HepG2 (cell line): ENCODE data around the gene SEPHS2.

ENCODE experiments used
- CBX5 ChIP-seq: sonication (generic); formaldehyde crosslinking; IDR thresholded peaks from 2 replicates; pipeline ENCODE4 v1.4.0; 2020; ENCODE audit warnings: missing genetic modification reagents, borderline replicate concordance
- EHMT2 ChIP-seq: fragments of 200-600 bp; sonication (generic); IDR thresholded peaks from 2 replicates; pipeline ENCODE4 v1.7.0; 2017; ENCODE audit warnings: antibody characterized with exemption, low read depth, low read length, borderline replicate concordance
- EZH2 ChIP-seq: conservative IDR thresholded peaks from 2 replicates; pipeline ENCODE4 v1.6.1; 2012; ENCODE audit warnings: mild to moderate bottlenecking, low read depth, low read length, moderate library complexity
- FOXP1 ChIP-seq, 2 experiments: fragments of 450-650 bp in 1 of 2; IDR thresholded peaks; 2 replicates each; pipeline ENCODE4 v1.6.1; 2017 to 2018; ENCODE audit warnings: antibody characterized with exemption in 1 of 2
- GTF2F1 ChIP-seq: fragments of 150-350 bp; IDR thresholded peaks from 2 replicates; pipeline ENCODE4 v1.6.1; 2014; ENCODE audit warnings: low read length
- HNRNPH1 ChIP-seq: fragments of 200-400 bp; formaldehyde crosslinking; optimal IDR thresholded peaks from 2 replicates; pipeline ENCODE3; 2017; ENCODE audit warnings: mild to moderate bottlenecking, low read depth, low read length
- MLLT10 ChIP-seq: sonication (generic); formaldehyde crosslinking; IDR thresholded peaks from 2 replicates; pipeline ENCODE4 v1.4.0; 2020; ENCODE audit warnings: missing genetic modification reagents
- RBM39 ChIP-seq: fragments of 200-400 bp; formaldehyde crosslinking; IDR thresholded peaks from one replicate; pipeline ENCODE4 v1.6.1; 2018; ENCODE audit warnings: antibody characterized with exemption, mild to moderate bottlenecking, low read depth, low read length; ENCODE audit not compliant: poor library complexity, severe bottlenecking
- TAF1 ChIP-seq: sonication (generic); formaldehyde crosslinking; IDR thresholded peaks from 2 replicates; pipeline ENCODE4 v1.4.0; 2020; ENCODE audit warnings: missing genetic modification reagents
- ZNF282 ChIP-seq: fragments of 450-650 bp; IDR thresholded peaks from 2 replicates; pipeline ENCODE4 v1.6.1; 2018; ENCODE audit not compliant: partially characterized antibody
- ZNF460 ChIP-seq: sonication (generic); formaldehyde crosslinking; IDR thresholded peaks from 2 replicates; pipeline ENCODE4 v1.5.1; 2020; ENCODE audit warnings: missing genetic modification reagents, mild to moderate bottlenecking, borderline replicate concordance
- ZNF549 ChIP-seq: sonication (generic); formaldehyde crosslinking; IDR thresholded peaks from 2 replicates; pipeline ENCODE4 v1.5.0; 2020; ENCODE audit warnings: missing genetic modification reagents
- TF ChIP-seq, protein P1 (sequence below), 2 experiments: sonication (generic) in 1 of 2; formaldehyde crosslinking in 1 of 2; IDR thresholded peaks; 2 replicates each; pipeline versions ENCODE4 v1.5.1 to v1.6.1; 2011 to 2020; ENCODE audit warnings: borderline replicate concordance in 1 of 2, low read depth in 1 of 2, low read length in 1 of 2, mild to moderate bottlenecking in 1 of 2, missing genetic modification reagents in 1 of 2, moderate library complexity in 1 of 2

DNA sequence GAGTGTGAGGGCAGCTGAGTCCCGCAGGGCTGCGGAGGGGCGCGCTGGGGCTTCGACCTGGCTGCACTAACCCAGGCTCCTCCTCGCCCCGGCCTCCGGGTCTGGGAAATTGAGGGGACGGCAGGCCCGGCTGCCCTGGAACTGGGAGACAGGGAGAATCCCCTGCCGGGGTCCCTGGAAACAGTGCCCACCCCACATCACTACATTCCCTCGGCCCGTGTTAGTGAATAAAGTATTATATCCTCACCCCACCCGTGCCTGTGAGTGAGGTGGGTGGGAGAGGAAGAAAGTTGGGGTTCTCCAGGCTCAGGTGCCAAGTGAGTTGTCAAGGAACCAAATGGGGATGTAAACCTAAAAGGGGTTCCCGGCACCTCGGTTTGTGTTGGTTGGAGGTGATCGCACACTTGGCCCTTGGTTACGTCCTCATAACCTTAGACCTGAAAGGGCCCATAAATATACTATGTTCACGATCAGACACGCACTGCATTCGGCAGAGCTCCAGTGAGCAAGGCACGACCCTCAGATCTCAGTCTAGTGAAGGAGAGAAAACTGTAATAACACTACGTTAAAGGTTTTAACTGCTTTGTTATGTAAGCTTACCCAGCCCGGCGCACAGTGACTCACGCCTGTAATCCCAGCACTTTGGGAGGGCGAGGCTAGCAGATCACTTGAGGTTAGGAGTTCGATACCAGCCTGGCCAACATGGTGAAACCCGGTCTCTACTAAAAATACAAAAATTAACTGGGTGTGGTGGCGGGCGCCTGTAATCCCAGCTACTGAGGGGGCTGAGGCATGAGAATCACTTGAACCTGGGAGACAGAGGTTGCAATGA lies 27.1 kb downstream of the SEPHS2 start:
- TF ChIP-seq ZNF549 (CRISPR knock-in tag) (no peak), MLLT10 (CRISPR knock-in tag) (no peak), FOXP1 (IDR thresholded peaks at IDR 0.05) (no peak), FOXP1 (CRISPR knock-in tag; IDR thresholded peaks at IDR 0.05) (no peak), CBX5 (CRISPR knock-in tag) (no peak), EHMT2 (no peak), ZNF282 (no peak), HNRNPH1 (no peak), TAF1 (CRISPR knock-in tag) (no peak), GTF2F1 (no peak), EZH2 (no peak), RBM39 (no peak), ZNF460 (CRISPR knock-in tag) (no peak)
- TF ChIP-seq, protein P1, sequence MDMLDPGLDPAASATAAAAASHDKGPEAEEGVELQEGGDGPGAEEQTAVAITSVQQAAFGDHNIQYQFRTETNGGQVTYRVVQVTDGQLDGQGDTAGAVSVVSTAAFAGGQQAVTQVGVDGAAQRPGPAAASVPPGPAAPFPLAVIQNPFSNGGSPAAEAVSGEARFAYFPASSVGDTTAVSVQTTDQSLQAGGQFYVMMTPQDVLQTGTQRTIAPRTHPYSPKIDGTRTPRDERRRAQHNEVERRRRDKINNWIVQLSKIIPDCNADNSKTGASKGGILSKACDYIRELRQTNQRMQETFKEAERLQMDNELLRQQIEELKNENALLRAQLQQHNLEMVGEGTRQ (IDR thresholded peaks at IDR 0.05; ENCODE audit: low read depth, low read length): no peak
- TF ChIP-seq, protein P1 (CRISPR knock-in tag; IDR thresholded peaks at IDR 0.05; ENCODE audit: borderline replicate concordance): no peak
